ENCODE measurements around the gene NRCAM. TPM values are rescaled to one million over a fixed set of nuclear protein-coding genes. Genes with fewer than 3 reads are reported as not detected.

The NRCAM gene
- total and polyA plus RNA-seq, 2 of the 8 experiments (the other 6 are each of a cell fraction or from before 2014, with no cell fraction given) = 2.7 to 3.8 TPM

DNA sequence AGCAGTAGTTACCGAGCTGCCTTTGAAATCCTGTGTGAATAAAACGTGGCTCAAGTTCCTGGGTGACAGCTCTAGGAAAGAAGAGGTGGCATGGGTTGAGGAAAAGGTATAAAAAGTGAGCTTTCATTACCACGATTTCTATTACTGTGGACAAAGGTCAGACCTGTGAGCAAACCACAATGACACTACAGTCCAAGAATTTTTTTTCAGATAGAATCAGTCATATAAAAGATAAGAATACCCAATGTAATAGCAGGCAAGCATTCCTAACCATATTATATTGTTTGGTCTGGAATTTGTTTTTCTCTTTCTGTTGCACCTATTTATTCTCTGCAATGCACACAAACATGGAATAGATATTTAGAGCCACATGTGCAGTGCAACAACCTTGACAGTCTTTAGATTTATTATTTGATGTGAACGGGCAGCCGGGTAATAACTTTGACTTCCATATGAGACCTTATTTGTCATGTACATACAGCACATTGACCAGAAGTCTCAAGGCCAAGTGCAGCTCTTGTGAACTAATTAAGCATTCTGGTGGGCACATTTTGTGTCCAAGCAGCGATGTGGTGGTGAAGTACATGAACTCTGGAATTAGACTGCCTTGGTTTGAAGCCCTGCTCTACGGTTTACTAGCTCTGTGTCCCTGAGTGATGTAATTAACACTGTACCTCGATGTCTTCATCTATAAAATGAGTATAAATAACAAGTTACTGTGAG is 156.8 kb downstream of the NRCAM start:
- CTCF ChIA-PET (ENCODE audit: partially characterized antibody) = no interaction called here
- Histone ChIP-seq H3K9me3 (ENCODE audit: insufficient read depth in 2 of 2, low read depth in 1 of 2, low read length in 1 of 2) (no peaks in the 10 kb centered on the region), H4K20me1 (replicated peaks in 1 of 2; ENCODE audit: control insufficient read depth in 1 of 2, insufficient read depth in 2 of 2, low read length in 2 of 2) (no peaks in the 10 kb centered on the region), H3K23ac (ENCODE audit: insufficient read length) (no peak overlapping the region), H2BK120ac (replicated peaks; ENCODE audit: low read depth, low read length) (no peak overlapping the region), H4K91ac (replicated peaks; ENCODE audit: insufficient read length, low read length) (no peak overlapping the region), H2BK15ac (ENCODE audit: low read length) (no peak overlapping the region), H4K5ac (ENCODE audit: insufficient read length, low read depth, low read length) (no peak overlapping the region), H3K36me3 (ENCODE audit: control insufficient read depth in 2 of 4, insufficient read depth in 4 of 4, low read length in 3 of 4) (no peaks in the 10 kb centered on the region), H3K4ac (replicated peaks; ENCODE audit: insufficient read length, low read depth, low read length) (no peak overlapping the region), H3K4me2 (ENCODE audit: insufficient read depth in 1 of 2, low read depth in 2 of 2, low read length in 2 of 2) (no peak overlapping the region), H2AFZ (ENCODE audit: low read length) (no peak overlapping the region), H3K27ac (ENCODE audit: low read depth, low read length) (no peak overlapping the region), H3K23me2 (ENCODE audit: low read depth, low read length) (no peaks in the 10 kb centered on the region), H3K4me1 (replicated peaks in 1 of 4; ENCODE audit: control insufficient read depth in 3 of 4, insufficient read depth in 4 of 4, low read length in 3 of 4) (no peaks in the 10 kb centered on the region), H3K14ac (ENCODE audit: insufficient read length) (no peak overlapping the region), H3K79me1 (ENCODE audit: low read depth, low read length) (no peaks in the 10 kb centered on the region), H3K9ac (replicated peaks in 1 of 4; ENCODE audit: extremely low read depth in 1 of 4, low read depth in 3 of 4, low read length in 3 of 4) (no peak overlapping the region), H3K27me3 (replicated peaks in 1 of 4; ENCODE audit: control insufficient read depth in 3 of 4, extremely low read depth in 1 of 4, insufficient read depth in 3 of 4, low read length in 3 of 4) (no peaks in the 10 kb centered on the region), H4K8ac (ENCODE audit: extremely low read depth, insufficient read depth, low read length) (no peak overlapping the region), H2AK5ac (ENCODE audit: low read depth, low read length) (no peak overlapping the region), H3K56ac (replicated peaks; ENCODE audit: insufficient read length, low read depth, low read length) (no peak overlapping the region), H3K79me2 (ENCODE audit: control insufficient read depth in 1 of 2, insufficient read depth in 2 of 2, low read length in 2 of 2) (no peaks in the 10 kb centered on the region), H2BK12ac (ENCODE audit: low read depth, low read length) (no peak overlapping the region), H2BK20ac (ENCODE audit: low read length) (no peak overlapping the region), H3K18ac (ENCODE audit: extremely low read depth, low read length) (no peak overlapping the region), H2BK5ac (ENCODE audit: low read depth, low read length) (no peak overlapping the region), H3K4me3 (ENCODE audit: extremely low read depth in 1 of 4, insufficient read depth in 2 of 4, low read depth in 3 of 4, low read length in 4 of 4) (no peak overlapping the region)
- TF ChIP-seq GABPA (IDR thresholded peaks at IDR 0.05; ENCODE audit: borderline replicate concordance, insufficient read depth, low read length) (no peak), EZH2 (IDR thresholded peaks at IDR 0.05; ENCODE audit: low read depth, low read length, severe bottlenecking) (no peak), RAD21 (IDR thresholded peaks at IDR 0.05 in 1 of 2, conservative IDR thresholded peaks at IDR 0.05 in 1 of 2; ENCODE audit: low read depth in 2 of 2, low read length in 2 of 2) (no peak), HDAC6 (IDR thresholded peaks at IDR 0.05; ENCODE audit: low read depth, low read length) (no peak), YY1 (IDR thresholded peaks at IDR 0.05; ENCODE audit: low read depth, low read length) (no peak), SP2 (IDR thresholded peaks at IDR 0.05; ENCODE audit: low read length) (no peak), RFX5 (IDR thresholded peaks at IDR 0.05; ENCODE audit: borderline replicate concordance, low read depth, low read length) (no peak), RXRA (IDR thresholded peaks at IDR 0.05; ENCODE audit: insufficient read depth, low read depth, low read length) (no peak), CEBPB (IDR thresholded peaks at IDR 0.05; ENCODE audit: low read depth, low read length) (no peak)
- TF ChIP-seq, protein P1, sequence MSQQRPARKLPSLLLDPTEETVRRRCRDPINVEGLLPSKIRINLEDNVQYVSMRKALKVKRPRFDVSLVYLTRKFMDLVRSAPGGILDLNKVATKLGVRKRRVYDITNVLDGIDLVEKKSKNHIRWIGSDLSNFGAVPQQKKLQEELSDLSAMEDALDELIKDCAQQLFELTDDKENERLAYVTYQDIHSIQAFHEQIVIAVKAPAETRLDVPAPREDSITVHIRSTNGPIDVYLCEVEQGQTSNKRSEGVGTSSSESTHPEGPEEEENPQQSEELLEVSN (IDR thresholded peaks at IDR 0.05) = no peak
- FAIRE-seq (no peak), DNase-seq (ENCODE audit: low read depth in 1 of 2, low spot score in 2 of 2) (no peak)
- 84% methylated on average over 8 of the region's 8 CpGs; no CpG with 5 or more reads in 1 of the 2 experiments for WGBS, 2 experiments (ENCODE audit: extremely low coverage in 1 of 2, insufficient coverage in 1 of 2, insufficient read length in 1 of 2, insufficient replicate concordance in 2 of 2, low coverage in 1 of 2, low lambda C conversion rate in 2 of 2, missing lambda C conversion rate in 1 of 2)
- POLR2A ChIA-PET (ENCODE audit: partially characterized antibody) = no interaction called here

All from H1 (cell line).